IPS-NIHi7 (cell line): ENCODE data around the gene ANKFY1.
"Not testable (repeated sequence)": the region's sequence is repeated elsewhere in the genome, so short reads cannot be mapped to it uniquely, and the experiment has no call there.

ENCODE experiments used
- DNase-seq: peaks from one replicate; pipeline ENCODE4 v3.0.0; 2012; ENCODE audit warnings: mixed read lengths; ENCODE audit errors: extremely low spot score

The ANKFY1 gene

GRCh38 chr17:4156750-4157381 is 106.9 kb downstream of the ANKFY1 start:
- peak; percentile 66 for DNase-seq

DNA sequence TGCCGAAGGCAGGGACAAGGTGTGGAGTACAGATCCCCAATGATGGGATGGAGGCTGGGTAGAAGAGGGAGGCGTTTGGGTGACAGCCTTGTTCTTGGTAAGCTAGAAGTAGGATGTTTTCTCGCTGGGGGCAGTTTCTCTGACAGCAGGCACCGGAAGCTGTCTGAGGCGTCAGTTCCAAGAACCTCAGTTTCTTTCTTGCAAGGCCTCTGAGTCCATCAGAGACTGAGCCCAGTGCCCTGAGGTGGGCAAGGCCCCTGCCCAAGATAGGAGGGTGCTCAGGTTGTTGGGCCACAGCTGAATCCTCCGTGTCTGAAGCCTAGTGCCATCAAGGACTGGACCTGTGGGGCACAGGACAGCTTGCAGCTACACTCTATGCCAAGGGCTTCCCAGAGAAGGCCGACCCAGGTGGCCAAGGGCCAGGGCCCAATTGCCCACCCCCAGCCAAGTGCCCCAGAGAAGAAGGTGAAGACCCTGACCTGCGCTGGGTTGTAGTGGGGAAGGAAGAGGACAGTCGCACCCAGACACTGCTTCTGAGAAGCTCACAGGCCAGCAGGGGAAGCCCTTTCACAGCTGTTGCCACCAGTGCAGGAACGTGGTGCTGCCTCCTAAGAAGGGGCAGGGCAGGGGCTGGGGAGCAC is 107.7 kb downstream of the ANKFY1 start:
- DNase-seq, result no peak

GRCh38 chr17:4154201-4154600 is 109.6 kb downstream of the ANKFY1 start:
- no peak for DNase-seq

DNA sequence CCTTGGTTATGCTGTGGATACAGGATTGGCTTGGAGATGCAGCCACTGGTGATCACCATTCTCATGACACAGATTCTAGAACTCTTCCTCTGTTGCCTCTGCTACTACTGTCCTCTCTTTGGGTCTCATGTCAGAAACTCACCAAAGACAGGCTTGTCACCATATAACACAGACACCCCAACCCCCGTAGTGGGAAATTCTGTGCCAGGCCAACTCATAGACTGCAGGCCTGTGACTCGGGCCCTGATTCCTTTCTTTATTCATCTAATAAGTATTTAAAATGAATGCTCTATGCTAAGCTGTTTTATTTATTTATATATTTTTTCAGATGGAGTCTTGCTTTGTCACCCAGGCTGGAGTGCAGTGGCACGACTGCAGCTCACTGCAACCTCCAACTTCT is 111.3 kb downstream of the ANKFY1 start:
- DNase-seq, result no peak

GRCh38 chr17:4150096-4150495 is 113.7 kb downstream of the ANKFY1 start:
- peak; percentile 30 for DNase-seq

DNA sequence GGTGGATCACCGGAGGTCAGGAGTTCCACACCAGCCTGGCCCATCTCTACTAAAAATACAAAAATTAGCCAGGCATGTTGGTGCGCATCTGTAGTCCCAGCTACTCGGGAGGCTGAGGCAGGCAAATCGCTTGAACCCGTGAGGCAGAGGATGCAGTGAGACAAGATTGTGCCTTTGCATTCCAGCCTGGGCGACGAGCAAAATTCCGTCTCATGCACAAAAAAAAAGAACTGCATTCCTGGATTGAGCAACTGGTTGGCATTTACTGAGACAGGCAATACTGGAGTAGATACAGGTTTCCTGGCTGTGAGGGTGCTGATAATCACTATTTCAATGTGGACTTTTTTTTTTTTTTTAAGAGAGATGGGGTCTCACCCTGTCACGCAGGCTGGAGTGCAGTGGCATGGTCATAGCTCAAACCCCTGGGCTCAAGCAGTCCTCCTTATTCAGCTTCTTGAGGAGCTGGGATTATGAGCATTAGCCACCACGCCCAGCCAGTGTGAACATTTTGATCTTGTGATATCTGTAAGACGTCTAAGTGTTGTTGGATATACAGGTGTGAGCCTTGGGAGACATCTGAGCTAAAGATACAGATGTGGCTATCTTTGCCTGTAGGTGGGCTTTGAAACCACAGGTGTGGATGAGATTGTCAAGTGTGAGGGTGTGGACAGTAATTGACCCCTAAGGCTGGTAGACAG is 115.0 kb downstream of the ANKFY1 start:
- DNase-seq, result no peak

DNA sequence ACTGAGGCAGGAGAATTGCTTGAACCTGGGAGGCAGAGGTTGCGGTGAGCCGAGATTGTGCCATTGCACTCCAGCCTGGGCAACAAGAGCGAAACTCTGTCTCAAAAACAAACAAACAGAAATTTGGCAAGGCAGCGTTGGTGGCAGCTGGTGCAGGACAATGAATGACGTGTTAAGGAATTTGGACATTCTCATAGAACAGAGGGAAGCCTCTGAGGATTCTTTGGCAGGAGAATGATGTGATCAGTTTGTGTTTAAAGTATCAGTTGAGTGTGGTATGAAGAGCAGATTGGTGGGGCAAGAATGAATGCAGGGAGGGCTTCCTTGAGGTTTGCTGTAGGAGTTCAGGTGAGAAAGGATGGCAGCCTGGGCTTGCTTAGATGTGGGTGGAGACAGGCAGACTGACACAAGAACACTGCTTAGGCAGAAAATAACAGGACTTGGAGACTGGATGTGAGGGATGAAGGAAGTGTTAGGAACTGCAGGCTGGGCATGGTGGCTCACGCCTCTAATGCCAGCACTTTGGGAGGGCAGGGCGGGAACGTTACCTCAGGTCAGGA is 115.9 kb downstream of the ANKFY1 start:
- no peak for DNase-seq

DNA sequence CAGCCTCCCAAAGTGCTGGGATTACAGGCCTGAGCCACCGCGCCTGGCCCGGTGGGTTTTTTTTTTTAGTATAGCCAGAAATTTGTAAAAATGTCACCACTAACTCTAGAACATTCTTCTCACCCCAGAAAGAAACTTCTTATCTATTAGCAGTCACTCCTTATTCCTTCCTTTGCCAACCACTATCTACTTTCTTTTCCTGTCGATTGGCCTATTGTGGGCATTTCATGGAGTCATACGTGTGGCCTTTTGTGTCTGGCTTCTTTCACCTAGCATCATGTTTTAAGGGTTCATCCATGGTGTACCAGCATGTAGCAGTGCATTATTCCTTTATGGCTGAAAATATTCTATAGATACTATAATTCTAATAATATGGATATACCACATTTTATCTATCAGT is 117.1 kb downstream of the ANKFY1 start:
- DNase-seq, result no peak

GRCh38 chr17:4144422-4144747 is 119.4 kb downstream of the ANKFY1 start:
- no peak for DNase-seq

DNA sequence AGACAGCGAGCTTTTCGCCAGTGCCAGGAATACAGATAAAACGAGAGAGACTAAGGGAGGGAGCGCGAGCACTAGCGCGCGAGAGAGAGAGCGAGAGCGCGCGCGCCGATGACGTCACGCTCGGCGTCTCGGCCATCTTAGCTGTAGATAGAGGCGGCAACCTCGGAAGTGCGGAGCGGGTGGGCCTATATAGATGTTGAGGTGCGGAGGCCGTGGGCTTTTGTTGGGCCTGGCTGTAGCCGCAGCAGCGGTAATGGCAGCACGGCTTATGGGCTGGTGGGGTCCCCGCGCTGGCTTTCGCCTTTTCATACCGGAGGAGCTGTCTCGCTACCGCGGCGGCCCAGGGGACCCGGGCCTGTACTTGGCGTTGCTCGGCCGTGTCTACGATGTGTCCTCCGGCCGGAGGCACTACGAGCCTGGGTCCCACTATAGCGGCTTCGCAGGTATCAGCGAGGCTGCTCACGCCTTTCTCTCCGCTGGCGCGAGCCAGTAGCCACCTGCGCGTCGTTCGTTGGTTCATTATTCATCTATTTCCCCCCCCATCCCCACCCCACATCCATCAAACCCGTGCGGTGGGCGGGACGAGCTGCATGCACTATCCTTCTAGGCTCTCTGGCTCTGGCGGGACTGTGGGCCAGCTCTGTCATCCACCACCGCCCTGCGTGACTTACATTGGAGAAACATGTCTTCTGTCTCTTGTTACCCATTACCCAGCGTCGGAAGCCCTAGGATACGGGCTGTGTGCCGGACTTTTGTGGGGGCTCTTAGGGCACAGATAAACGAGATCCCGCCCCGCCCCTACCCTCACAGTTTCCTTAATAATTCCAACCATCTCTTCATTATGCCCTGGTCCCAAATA is 120.0 kb downstream of the ANKFY1 start:
- peak; percentile 90 for DNase-seq

DNA sequence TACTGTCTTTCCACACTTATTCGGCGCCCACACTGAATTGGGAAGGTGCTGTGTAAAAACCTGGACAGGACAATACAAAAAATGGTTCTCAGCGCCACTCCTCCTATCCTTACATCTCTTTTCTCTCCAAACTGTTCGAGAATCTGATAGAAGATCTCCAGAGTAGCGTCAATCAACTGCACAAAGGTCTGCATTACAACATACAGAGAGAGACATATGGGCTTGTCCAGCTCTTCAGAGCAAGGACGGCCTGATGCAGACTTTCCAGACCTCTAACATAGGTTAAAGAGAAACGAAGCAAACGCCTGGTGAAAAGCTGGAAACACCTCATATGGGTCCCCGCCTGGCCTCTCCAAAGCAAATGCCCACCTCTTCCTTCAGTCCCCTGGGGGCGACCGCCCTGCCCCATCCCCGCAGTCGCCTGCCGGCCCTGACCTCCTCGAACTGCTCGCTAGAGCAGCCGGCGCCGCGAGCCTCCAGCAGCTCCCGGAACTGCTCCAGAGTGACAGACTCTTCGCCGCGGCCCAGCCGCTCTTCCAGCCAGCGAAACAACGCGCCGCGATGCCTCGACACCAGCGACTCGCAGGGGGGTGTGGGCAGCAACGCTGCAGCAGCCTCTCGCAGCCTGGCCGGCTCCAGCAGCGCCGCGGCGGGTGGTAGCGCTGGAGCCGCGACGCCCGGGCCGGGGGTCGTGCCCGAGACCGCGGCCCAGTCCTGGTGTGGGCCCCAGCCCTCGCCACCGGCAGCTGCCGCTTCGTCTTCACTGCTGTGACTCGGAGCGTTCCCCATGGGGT is 121.5 kb downstream of the ANKFY1 start:
- peak; percentile 45 for DNase-seq

DNA sequence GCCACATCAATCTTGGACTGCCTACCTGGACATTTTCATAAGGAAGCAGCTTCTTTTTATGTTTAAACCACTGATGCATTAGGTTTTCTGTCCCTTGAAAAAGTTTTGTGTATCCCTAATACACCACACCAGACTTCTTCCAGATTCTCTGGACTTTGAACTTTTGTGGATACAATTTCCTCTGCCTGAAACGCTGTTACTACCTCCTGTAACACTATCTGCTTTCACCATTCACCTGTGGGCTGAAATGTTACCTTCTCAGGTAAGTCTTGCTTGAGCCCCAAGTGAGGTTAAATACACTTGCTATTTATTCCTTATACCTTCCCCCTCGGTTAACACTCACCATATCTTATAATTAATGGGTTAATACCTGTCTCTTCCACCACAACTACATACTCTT is 123.7 kb downstream of the ANKFY1 start:
- DNase-seq, result no peak

DNA sequence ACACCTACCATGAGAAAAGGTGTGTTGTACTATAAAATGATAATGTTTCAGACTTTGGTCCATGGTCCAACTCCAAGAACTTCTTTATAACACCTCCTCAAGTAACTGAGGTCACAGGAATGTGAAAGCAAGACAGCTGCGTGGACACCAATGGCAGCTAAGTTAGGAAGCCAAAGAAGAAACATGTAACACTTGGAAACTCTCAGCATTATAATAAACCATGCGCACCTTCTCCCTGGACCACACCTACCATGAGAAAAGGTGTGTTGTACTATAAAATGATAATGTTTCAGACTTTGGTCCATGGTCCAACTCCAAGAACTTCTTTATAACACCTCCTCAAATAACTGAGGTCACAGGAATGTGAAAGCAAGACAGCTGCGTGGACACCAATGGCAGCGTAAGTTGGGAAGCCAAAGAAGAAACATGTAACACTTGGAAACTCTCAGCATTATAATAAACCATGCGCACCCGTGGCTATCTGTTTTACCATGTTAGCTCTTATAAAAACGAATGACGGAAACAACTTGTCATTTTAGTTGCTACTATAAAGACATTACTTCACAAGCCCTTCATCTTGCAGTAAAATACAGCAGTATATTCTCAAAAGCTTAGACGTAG is 124.8 kb downstream of the ANKFY1 start:
- DNase-seq, result not testable (repeated sequence)

- no peak for DNase-seq
Observed at GRCh38 chr17:4136373-4136772, 127.4 kb downstream of the ANKFY1 start.

DNA sequence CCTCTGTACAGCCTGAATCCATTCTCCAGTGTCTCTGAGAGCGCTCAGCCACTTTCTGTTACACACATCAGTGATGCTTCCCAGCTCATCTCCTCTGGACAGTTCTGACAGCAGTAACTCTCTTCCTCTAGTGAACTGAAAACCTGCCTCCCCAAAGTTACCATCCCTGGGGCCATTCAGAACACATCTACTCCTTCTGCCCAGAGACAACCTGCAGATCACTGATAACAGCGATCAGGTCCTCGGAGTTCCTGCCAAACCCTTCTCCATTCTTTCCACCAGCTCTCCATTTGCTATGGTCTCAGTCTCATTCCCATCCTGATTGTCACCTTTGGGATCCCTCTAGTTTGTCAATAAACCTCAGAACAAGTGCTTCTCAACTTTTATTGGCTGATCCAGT is 128.3 kb downstream of the ANKFY1 start:
- DNase-seq, result no peak

DNA sequence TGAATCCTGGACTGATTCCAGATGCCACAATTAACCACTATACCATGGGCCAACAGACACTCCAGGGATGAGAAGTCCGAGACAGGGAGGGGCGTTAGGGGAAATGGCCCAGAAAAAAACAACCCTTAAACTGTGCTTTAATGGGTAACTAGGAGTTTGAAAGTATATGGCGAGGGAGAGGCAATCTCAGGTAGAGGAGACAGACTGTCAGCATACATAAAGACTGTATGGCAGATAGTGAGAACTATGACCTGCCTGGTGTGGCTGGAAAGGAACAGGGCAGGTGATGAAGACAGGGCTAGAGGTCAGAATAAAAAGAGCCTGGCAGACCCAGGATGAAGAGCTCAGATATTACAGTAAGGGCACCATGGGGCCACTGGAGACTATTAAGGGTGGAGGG is 129.1 kb downstream of the ANKFY1 start:
- DNase-seq, result no peak

DNA sequence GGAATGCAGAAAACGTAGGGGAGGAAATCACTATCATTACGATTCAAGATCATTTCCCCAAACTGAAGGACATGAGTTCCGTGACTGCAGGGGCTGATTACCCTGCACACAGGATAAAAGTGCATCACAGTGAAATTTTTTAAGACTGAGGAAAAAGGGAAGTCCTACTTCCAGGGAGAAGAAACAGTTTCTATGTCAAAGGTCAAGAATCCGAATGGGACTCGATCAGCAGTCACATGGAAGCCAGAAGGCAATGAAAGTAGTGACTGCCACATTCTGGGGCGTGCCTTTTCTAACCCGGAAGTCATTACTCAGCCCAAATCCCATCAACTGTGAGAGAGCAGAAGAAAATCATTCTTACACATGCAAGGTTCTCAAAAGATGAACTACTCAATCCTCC is 133.1 kb downstream of the ANKFY1 start:
- no peak for DNase-seq

DNA sequence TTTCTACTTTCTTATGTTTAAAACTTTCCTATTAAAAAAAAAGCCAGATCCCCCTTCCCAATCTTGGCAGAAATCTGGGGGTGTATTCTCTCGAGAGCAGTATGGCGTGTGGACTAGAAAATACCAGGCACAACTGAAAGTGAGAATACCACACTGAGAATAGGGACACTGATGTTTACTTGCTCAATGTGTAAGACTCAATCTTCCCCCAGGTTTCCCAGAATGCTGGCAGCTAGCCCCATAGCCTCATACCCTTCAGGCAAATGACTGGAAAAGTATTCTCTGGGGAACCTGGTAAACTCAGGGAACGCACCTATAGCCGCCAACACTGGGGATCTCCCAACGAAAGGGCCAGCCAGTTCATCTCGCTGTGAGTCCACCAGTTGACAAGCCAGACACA is 136.2 kb downstream of the ANKFY1 start:
- no peak for DNase-seq

- DNase-seq, result no peak
Observed at GRCh38 chr17:4125552-4125951, 138.2 kb downstream of the ANKFY1 start.

DNA sequence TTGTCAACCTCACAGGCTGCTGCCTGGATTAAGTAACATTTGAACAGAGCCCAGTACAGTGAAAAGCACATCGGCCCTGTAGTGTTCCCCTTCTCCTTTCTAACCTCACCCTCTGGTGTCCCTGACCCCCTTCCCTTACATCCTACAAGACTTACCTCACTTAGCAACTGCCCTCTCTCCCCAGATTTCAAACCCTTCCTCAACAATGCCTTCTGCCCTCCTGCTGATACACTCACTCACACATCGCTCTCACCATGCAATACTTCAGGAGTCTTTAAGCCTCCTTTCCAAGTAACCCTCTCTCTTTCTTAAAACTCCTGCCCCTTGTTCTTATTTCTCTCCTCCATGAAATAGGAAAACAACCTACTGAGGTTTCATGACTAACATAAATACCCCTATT is 138.8 kb downstream of the ANKFY1 start:
- peak; percentile 39 for DNase-seq

- no peak for DNase-seq
Observed at GRCh38 chr17:4120332-4120731, 143.4 kb downstream of the ANKFY1 start.
